ENCODE results near the gene ADGRV1.
"Not testable (repeated sequence)": the region's sequence is repeated elsewhere in the genome, so short reads cannot be mapped to it uniquely, and the experiment has no call there.

Gene ADGRV1

GRCh38 chr5:90955001-90955635 is 396.5 kb downstream of the ADGRV1 start:
- peaks cover 5% of the 10 kb centered on the region for H3K27me3 ChIP-seq (replicated peaks; ENCODE audit: control insufficient read depth, insufficient read depth, low read length, poor library complexity, severe bottlenecking)
- H3K36me3 ChIP-seq (ENCODE audit: control insufficient read depth, insufficient read depth, low read length), result no peaks in the 10 kb centered on the region
- DNase-seq, result no peak
- H3K27ac ChIP-seq (ENCODE audit: insufficient read depth, low read length, poor library complexity, severe bottlenecking), result no peak overlapping the region
- no peaks in the 10 kb centered on the region for H3K4me1 ChIP-seq (ENCODE audit: control insufficient read depth, insufficient read depth, low read length, poor library complexity, severe bottlenecking)
- H3K4me3 ChIP-seq (ENCODE audit: insufficient read depth, low read depth, low read length, poor library complexity, severe bottlenecking), result no peak overlapping the region
- H3K9me3 ChIP-seq (ENCODE audit: control insufficient read depth, low read length), result no peaks in the 10 kb centered on the region

- Histone ChIP-seq H3K4me3 (ENCODE audit: insufficient read depth, low read depth, low read length, poor library complexity, severe bottlenecking) (no peak overlapping the region), H3K4me1 (ENCODE audit: control insufficient read depth, insufficient read depth, low read length, poor library complexity, severe bottlenecking) (no peaks in the 10 kb centered on the region), H3K27me3 (replicated peaks; ENCODE audit: control insufficient read depth, insufficient read depth, low read length, poor library complexity, severe bottlenecking) (peaks cover 5% of the 10 kb centered on the region), H3K9me3 (ENCODE audit: control insufficient read depth, low read length) (no peaks in the 10 kb centered on the region), H3K36me3 (ENCODE audit: control insufficient read depth, insufficient read depth, low read length) (no peaks in the 10 kb centered on the region), H3K27ac (ENCODE audit: insufficient read depth, low read length, poor library complexity, severe bottlenecking) (no peak overlapping the region)
- DNase-seq, result no peak
Observed at GRCh38 chr5:90956511-90957097, 398.0 kb downstream of the ADGRV1 start.

- H3K36me3 ChIP-seq (ENCODE audit: control insufficient read depth, insufficient read depth, low read length), result no peaks in the 10 kb centered on the region
- no peaks in the 10 kb centered on the region for H3K4me1 ChIP-seq (ENCODE audit: control insufficient read depth, insufficient read depth, low read length, poor library complexity, severe bottlenecking)
- H3K27ac ChIP-seq (ENCODE audit: insufficient read depth, low read length, poor library complexity, severe bottlenecking), result no peak overlapping the region
- no peaks in the 10 kb centered on the region for H3K27me3 ChIP-seq (replicated peaks; ENCODE audit: control insufficient read depth, insufficient read depth, low read length, poor library complexity, severe bottlenecking)
- no peak for DNase-seq
- H3K9me3 ChIP-seq (ENCODE audit: control insufficient read depth, low read length), result no peaks in the 10 kb centered on the region
- H3K4me3 ChIP-seq (ENCODE audit: insufficient read depth, low read depth, low read length, poor library complexity, severe bottlenecking), result no peak overlapping the region
Observed at GRCh38 chr5:90957906-90958305, 399.3 kb downstream of the ADGRV1 start.

- H3K27ac ChIP-seq (ENCODE audit: insufficient read depth, low read length, poor library complexity, severe bottlenecking), result no peak overlapping the region
- no peaks in the 10 kb centered on the region for H3K4me1 ChIP-seq (ENCODE audit: control insufficient read depth, insufficient read depth, low read length, poor library complexity, severe bottlenecking)
- no peak for DNase-seq
- H3K9me3 ChIP-seq (ENCODE audit: control insufficient read depth, low read length), result no peaks in the 10 kb centered on the region
- no peak overlapping the region for H3K4me3 ChIP-seq (ENCODE audit: insufficient read depth, low read depth, low read length, poor library complexity, severe bottlenecking)
- no peaks in the 10 kb centered on the region for H3K36me3 ChIP-seq (ENCODE audit: control insufficient read depth, insufficient read depth, low read length)
- no peaks in the 10 kb centered on the region for H3K27me3 ChIP-seq (replicated peaks; ENCODE audit: control insufficient read depth, insufficient read depth, low read length, poor library complexity, severe bottlenecking)
Observed at GRCh38 chr5:90959262-90959661, 400.7 kb downstream of the ADGRV1 start.

- no peak overlapping the region for H3K27ac ChIP-seq (ENCODE audit: insufficient read depth, low read length, poor library complexity, severe bottlenecking)
- H3K36me3 ChIP-seq (ENCODE audit: control insufficient read depth, insufficient read depth, low read length), result no peaks in the 10 kb centered on the region
- H3K9me3 ChIP-seq (ENCODE audit: control insufficient read depth, low read length), result no peaks in the 10 kb centered on the region
- no peak overlapping the region for H3K4me3 ChIP-seq (ENCODE audit: insufficient read depth, low read depth, low read length, poor library complexity, severe bottlenecking)
- no peaks in the 10 kb centered on the region for H3K4me1 ChIP-seq (ENCODE audit: control insufficient read depth, insufficient read depth, low read length, poor library complexity, severe bottlenecking)
- no peak for DNase-seq
- H3K27me3 ChIP-seq (replicated peaks; ENCODE audit: control insufficient read depth, insufficient read depth, low read length, poor library complexity, severe bottlenecking), result no peaks in the 10 kb centered on the region
Observed at GRCh38 chr5:90962481-90962880, 403.9 kb downstream of the ADGRV1 start.

- no peak overlapping the region for H3K27ac ChIP-seq (ENCODE audit: insufficient read depth, low read length, poor library complexity, severe bottlenecking)
- H3K4me1 ChIP-seq (ENCODE audit: control insufficient read depth, insufficient read depth, low read length, poor library complexity, severe bottlenecking), result no peaks in the 10 kb centered on the region
- no peaks in the 10 kb centered on the region for H3K36me3 ChIP-seq (ENCODE audit: control insufficient read depth, insufficient read depth, low read length)
- DNase-seq, result no peak
- no peaks in the 10 kb centered on the region for H3K9me3 ChIP-seq (ENCODE audit: control insufficient read depth, low read length)
- no peaks in the 10 kb centered on the region for H3K27me3 ChIP-seq (replicated peaks; ENCODE audit: control insufficient read depth, insufficient read depth, low read length, poor library complexity, severe bottlenecking)
- H3K4me3 ChIP-seq (ENCODE audit: insufficient read depth, low read depth, low read length, poor library complexity, severe bottlenecking), result no peak overlapping the region
Observed at GRCh38 chr5:90965110-90965685, 406.6 kb downstream of the ADGRV1 start.

GRCh38 chr5:90967443-90967842 is 408.8 kb downstream of the ADGRV1 start:
- no peak for DNase-seq
- no peaks in the 10 kb centered on the region for H3K27me3 ChIP-seq (replicated peaks; ENCODE audit: control insufficient read depth, insufficient read depth, low read length, poor library complexity, severe bottlenecking)
- H3K36me3 ChIP-seq (ENCODE audit: control insufficient read depth, insufficient read depth, low read length), result no peaks in the 10 kb centered on the region
- no peaks in the 10 kb centered on the region for H3K4me1 ChIP-seq (ENCODE audit: control insufficient read depth, insufficient read depth, low read length, poor library complexity, severe bottlenecking)
- H3K27ac ChIP-seq (ENCODE audit: insufficient read depth, low read length, poor library complexity, severe bottlenecking), result no peak overlapping the region
- no peaks in the 10 kb centered on the region for H3K9me3 ChIP-seq (ENCODE audit: control insufficient read depth, low read length)
- H3K4me3 ChIP-seq (ENCODE audit: insufficient read depth, low read depth, low read length, poor library complexity, severe bottlenecking), result no peak overlapping the region

GRCh38 chr5:90967851-90968250 is 409.3 kb downstream of the ADGRV1 start:
- Histone ChIP-seq H3K27me3 (replicated peaks; ENCODE audit: control insufficient read depth, insufficient read depth, low read length, poor library complexity, severe bottlenecking) (no peaks in the 10 kb centered on the region), H3K4me1 (ENCODE audit: control insufficient read depth, insufficient read depth, low read length, poor library complexity, severe bottlenecking) (no peaks in the 10 kb centered on the region), H3K36me3 (ENCODE audit: control insufficient read depth, insufficient read depth, low read length) (no peaks in the 10 kb centered on the region), H3K9me3 (ENCODE audit: control insufficient read depth, low read length) (no peaks in the 10 kb centered on the region), H3K27ac (ENCODE audit: insufficient read depth, low read length, poor library complexity, severe bottlenecking) (no peak overlapping the region), H3K4me3 (ENCODE audit: insufficient read depth, low read depth, low read length, poor library complexity, severe bottlenecking) (no peak overlapping the region)
- no peak for DNase-seq

GRCh38 chr5:90968319-90968718 is 409.7 kb downstream of the ADGRV1 start:
- DNase-seq, result no peak

GRCh38 chr5:90969945-90970344 is 411.3 kb downstream of the ADGRV1 start:
- H3K36me3 ChIP-seq (ENCODE audit: control insufficient read depth, insufficient read depth, low read length); H3K27me3 ChIP-seq (replicated peaks; ENCODE audit: control insufficient read depth, insufficient read depth, low read length, poor library complexity, severe bottlenecking); DNase-seq; H3K27ac ChIP-seq (ENCODE audit: insufficient read depth, low read length, poor library complexity, severe bottlenecking); H3K9me3 ChIP-seq (ENCODE audit: control insufficient read depth, low read length); H3K4me3 ChIP-seq (ENCODE audit: insufficient read depth, low read depth, low read length, poor library complexity, severe bottlenecking); H3K4me1 ChIP-seq (ENCODE audit: control insufficient read depth, insufficient read depth, low read length, poor library complexity, severe bottlenecking): not testable (repeated sequence)

More at GRCh38 chr5:90968319-90968718, 409.7 kb downstream of the ADGRV1 start:
- Histone ChIP-seq H3K9me3 (ENCODE audit: control insufficient read depth, low read length) (no peaks in the 10 kb centered on the region), H3K27ac (ENCODE audit: insufficient read depth, low read length, poor library complexity, severe bottlenecking) (no peak overlapping the region), H3K4me3 (ENCODE audit: insufficient read depth, low read depth, low read length, poor library complexity, severe bottlenecking) (no peak overlapping the region), H3K36me3 (ENCODE audit: control insufficient read depth, insufficient read depth, low read length) (no peaks in the 10 kb centered on the region), H3K4me1 (ENCODE audit: control insufficient read depth, insufficient read depth, low read length, poor library complexity, severe bottlenecking) (no peaks in the 10 kb centered on the region), H3K27me3 (replicated peaks; ENCODE audit: control insufficient read depth, insufficient read depth, low read length, poor library complexity, severe bottlenecking) (no peaks in the 10 kb centered on the region)
